ENCODE measurements around the gene MLC1. TPM values are rescaled to one million over a fixed set of nuclear protein-coding genes. Genes with fewer than 3 reads are reported as not detected.

Gene MLC1
- total RNA-seq, 1 donor from 2014 or later = not detected

- Mint-ChIP-seq H3K27me3 (peaks cover 35% of the 10 kb centered on the region), H3K9me3 (no peaks in the 10 kb centered on the region), H3K27ac (no peak overlapping the region), H3K4me3 (no peak overlapping the region), H3K4me1 (peaks cover 20% of the 10 kb centered on the region), H3K36me3 (ENCODE audit: low read depth) (no peaks in the 10 kb centered on the region)
- ChIA-PET CTCF (no interaction called here), POLR2A (no interaction called here)
- DNase-seq (no peak), ATAC-seq (ENCODE audit: low read depth) (no peak)
- intact Hi-C loops (cut with micrococcal nuclease) = no loop called here
- no peak for TF ChIP-seq CTCF (IDR thresholded peaks at IDR 0.05)
Measured at GRCh38 chr22:50060441-50061140, 24.6 kb downstream of the MLC1 start.

- Mint-ChIP-seq H3K9me3 (no peaks in the 10 kb centered on the region), H3K36me3 (ENCODE audit: low read depth) (no peaks in the 10 kb centered on the region), H3K27me3 (peaks cover 38% of the 10 kb centered on the region), H3K27ac (no peak overlapping the region), H3K4me1 (peaks cover 20% of the 10 kb centered on the region), H3K4me3 (no peak overlapping the region)
- ChIA-PET CTCF (no interaction called here), POLR2A (no interaction called here)
- DNase-seq (no peak), ATAC-seq (ENCODE audit: low read depth) (no peak)
- no peak for TF ChIP-seq CTCF (IDR thresholded peaks at IDR 0.05)
- intact Hi-C loops (cut with micrococcal nuclease) = no loop called here
Measured at GRCh38 chr22:50059881-50060262, 25.4 kb downstream of the MLC1 start.

GRCh38 chr22:50058906-50059880, 26.0 kb downstream of the MLC1 start:
- POLR2A ChIA-PET = no interaction called here

GRCh38 chr22:50058061-50058905, 26.9 kb downstream of the MLC1 start, which contains the start of gene TTLL8:
TTLL8 (minus strand) TSS chr22:50058298.
- no peak within 1 kb of the TSS for H3K4me3 Mint-ChIP-seq
- POLR2A ChIA-PET = no interaction called here
- peaks cover 25% of the 10 kb centered on the region for H3K4me1 Mint-ChIP-seq
- CTCF ChIA-PET = no interaction called here
- H3K27ac Mint-ChIP-seq = no peak within 1 kb of the TSS
- H3K36me3 Mint-ChIP-seq (ENCODE audit: low read depth) = no peaks in the 10 kb centered on the region
- H3K27me3 Mint-ChIP-seq = peaks cover 43% of the 10 kb centered on the region
- no peak for TF ChIP-seq CTCF (IDR thresholded peaks at IDR 0.05)
- intact Hi-C loops (cut with micrococcal nuclease) = no loop called here
- H3K9me3 Mint-ChIP-seq = peaks cover 6% of the 10 kb centered on the region
- ATAC-seq (ENCODE audit: low read depth) = peak; percentile 21
- no peak for DNase-seq

More at GRCh38 chr22:50058906-50059880, 26.0 kb downstream of the MLC1 start:
- no peak overlapping the region for H3K4me3 Mint-ChIP-seq
- TF ChIP-seq CTCF (IDR thresholded peaks at IDR 0.05) = no peak
- ATAC-seq (ENCODE audit: low read depth) = peak; percentile 21
- DNase-seq = no peak
- intact Hi-C loops (cut with micrococcal nuclease) = no loop called here
- H3K27me3 Mint-ChIP-seq = peaks cover 38% of the 10 kb centered on the region
- no peaks in the 10 kb centered on the region for H3K36me3 Mint-ChIP-seq (ENCODE audit: low read depth)
- CTCF ChIA-PET = no interaction called here
- no peaks in the 10 kb centered on the region for H3K9me3 Mint-ChIP-seq
- H3K27ac Mint-ChIP-seq = no peak overlapping the region
- H3K4me1 Mint-ChIP-seq = peaks cover 20% of the 10 kb centered on the region

Data from activated B cell treated with CpG ODN at 0.5 μM for 24 hours (primary cell).